OCI-LY7 (cell line): ENCODE results near the gene ATP8B4. TPM values are rescaled to one million over a fixed set of nuclear protein-coding genes. Genes with fewer than 3 reads are reported as not detected.
"Not testable (repeated sequence)": the region's sequence is repeated elsewhere in the genome, so short reads cannot be mapped to it uniquely, and the experiment has no call there.

Source experiments
- BruUV-seq: library from RNA; stranded (reverse); fragments of 400-500 nt; replicated peaks from 2 replicates; lab custom pipeline; 2021; lab: Mats Ljungman, UMichigan
- CTCF ChIA-PET: fragments of 300-600 bp; sonication (Branson Sonifier 250); formaldehyde crosslinking; loops from one replicate; lab custom pipeline; 2022; ENCODE audit warnings: antibody characterized with exemption; ENCODE audit not compliant: unreplicated experiment; lab: Charles Lee
- POLR2A ChIA-PET: fragments of 300-600 bp; sonication (Branson Sonifier 250); formaldehyde crosslinking; loops from one replicate; lab custom pipeline; 2022; ENCODE audit warnings: antibody characterized with exemption; lab: Charles Lee
- DNase-seq: peaks from one replicate; pipeline ENCODE4 v3.0.0-alpha.2; 2015; ENCODE audit warnings: low spot score
- H2AFZ ChIP-seq: fragments of 200-600 bp; sonication (generic), shearing (Covaris generic); 2 replicates; pipeline ENCODE4 v1.6.1; 2014; ENCODE audit warnings: mild to moderate bottlenecking, antibody characterized with exemption, low read length, moderate library complexity
- H3K27ac ChIP-seq: fragments of 200-600 bp; sonication (generic); 2 replicates; pipeline ENCODE4 v1.5.1; 2014; ENCODE audit warnings: mixed run types, low read depth, mild to moderate bottlenecking, moderate library complexity, low read length, inconsistent platforms; ENCODE audit not compliant: poor library complexity, severe bottlenecking
- H3K36me3 ChIP-seq: fragments of 200-600 bp; sonication (generic); 2 replicates; pipeline ENCODE4 v1.6.1; 2014; ENCODE audit warnings: mild to moderate bottlenecking, antibody characterized with exemption, low read length, moderate library complexity, mixed read lengths; ENCODE audit not compliant: insufficient read depth
- H3K4me1 ChIP-seq: fragments of 200-600 bp; sonication (generic); 2 replicates; pipeline ENCODE4 v1.5.1; 2014; ENCODE audit warnings: mild to moderate bottlenecking, low read length; ENCODE audit not compliant: insufficient read depth, poor library complexity, severe bottlenecking
- H3K4me2 ChIP-seq: fragments of 200-600 bp; sonication (generic); 2 replicates; pipeline ENCODE4 v1.6.1; 2014; ENCODE audit warnings: mild to moderate bottlenecking, low read length
- H3K4me3 ChIP-seq: fragments of 200-600 bp; sonication (generic); 2 replicates; pipeline ENCODE4 v1.5.1; 2014; ENCODE audit warnings: mild to moderate bottlenecking, low read depth, low read length; ENCODE audit not compliant: poor library complexity, severe bottlenecking
- H3K79me2 ChIP-seq: fragments of 200-600 bp; sonication (generic); 2 replicates; pipeline ENCODE4 v1.6.1; 2016; ENCODE audit warnings: low read depth, mild to moderate bottlenecking, low read length, moderate library complexity, mixed read lengths; ENCODE audit not compliant: insufficient read depth
- H3K9me2 ChIP-seq: fragments of 200-600 bp; sonication (generic); 2 replicates; pipeline ENCODE4 v1.6.1; 2016; ENCODE audit warnings: mild to moderate bottlenecking, low read length, mixed read lengths; ENCODE audit not compliant: insufficient read depth
- H3K9me3 ChIP-seq: fragments of 200-600 bp; sonication (generic); 2 replicates; pipeline ENCODE4 v1.6.1; 2014; ENCODE audit warnings: mild to moderate bottlenecking, mixed run types, low read length, mixed read lengths
- H4K20me1 ChIP-seq: fragments of 200-600 bp; sonication (generic); 2 replicates; pipeline ENCODE4 v1.6.1; 2014; ENCODE audit warnings: mild to moderate bottlenecking, antibody characterized with exemption, low read length, moderate library complexity, mixed read lengths; ENCODE audit not compliant: insufficient read depth
- EZH2phosphoT487 ChIP-seq: fragments of 200-600 bp; sonication (generic); IDR thresholded peaks from 2 replicates; pipeline ENCODE4 v1.6.1; 2018; ENCODE audit warnings: low read depth, borderline replicate concordance, mild to moderate bottlenecking, mixed run types, antibody characterized with exemption, low read length, moderate library complexity, mixed read lengths
- intact Hi-C: fragments of 100-400 bp; cut with micrococcal nuclease; formaldehyde crosslinking; loops from one replicate; pipeline ENCODE4 v1.10.0; 2022; ENCODE audit not compliant: unreplicated experiment
- total RNA-seq, 2 experiments: library from RNA; depleted of rRNA in 1 of 2; stranded (reverse); fragments of >200 nt in 1 of 2; shearing (Covaris generic) in 1 of 2; gene quantifications; 2 replicates each; pipeline ENCODE4 v1.2.3, GENCODE V29; 2014 to 2022
- TF ChIP-seq, protein P1 (sequence below): fragments of 200-600 bp; sonication (generic); conservative IDR thresholded peaks from 2 replicates; pipeline ENCODE4 v1.5.1; 2014; ENCODE audit warnings: mild to moderate bottlenecking, antibody characterized with exemption, low read length, moderate library complexity, mixed read lengths

The ATP8B4 gene
- total RNA-seq, 2 experiments from 2014 or later = not detected

DNA sequence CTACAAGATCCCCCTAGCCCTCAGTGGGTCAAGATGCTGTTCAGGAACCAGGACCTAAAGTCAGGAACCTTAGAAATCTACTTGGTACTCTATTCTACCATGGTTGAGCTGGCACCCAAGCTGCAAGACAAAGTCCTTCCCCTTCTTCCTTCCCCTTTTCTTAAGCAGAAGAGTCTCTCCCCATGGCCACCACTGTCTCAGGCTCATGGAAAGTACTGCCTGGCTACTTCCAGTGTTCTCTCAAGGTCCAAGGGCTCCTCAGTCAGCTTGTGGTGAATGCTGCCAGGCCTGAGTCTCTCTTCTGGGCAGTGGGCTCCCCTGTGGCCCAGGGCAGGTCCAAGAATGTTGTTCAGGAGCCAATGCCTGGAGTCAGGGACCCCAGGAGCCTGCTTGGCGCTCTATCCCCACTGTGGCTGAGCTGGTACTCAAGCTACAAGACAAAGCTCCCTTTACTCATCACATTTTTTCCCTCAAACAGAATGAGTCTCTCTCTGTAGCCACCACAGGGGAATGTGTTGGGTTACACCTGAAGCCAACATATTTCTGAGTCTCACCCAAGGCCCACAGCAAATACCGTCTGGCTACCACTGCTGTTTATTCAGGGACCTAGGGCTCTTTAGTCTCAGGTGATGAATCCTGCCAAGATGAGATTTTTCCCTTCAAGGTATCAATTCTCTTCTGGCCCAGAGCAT is 44.8 kb upstream of the ATP8B4 start:
- Histone ChIP-seq H2AFZ (no peak overlapping the region), H3K9me2 (no peaks in the 10 kb centered on the region), H3K27ac (no peak overlapping the region), H4K20me1 (no peaks in the 10 kb centered on the region), H3K36me3 (no peaks in the 10 kb centered on the region), H3K9me3 (no peaks in the 10 kb centered on the region), H3K79me2 (no peaks in the 10 kb centered on the region), H3K4me3 (no peak overlapping the region), H3K4me1 (no peaks in the 10 kb centered on the region), H3K4me2 (no peak overlapping the region)
- DNase-seq = no peak
- intact Hi-C loops = no loop called here
- ChIA-PET POLR2A (no interaction called here), CTCF (no interaction called here)
- no TSS peak for BruUV-seq
- TF ChIP-seq EZH2phosphoT487 = no peak
- TF ChIP-seq, protein P1, sequence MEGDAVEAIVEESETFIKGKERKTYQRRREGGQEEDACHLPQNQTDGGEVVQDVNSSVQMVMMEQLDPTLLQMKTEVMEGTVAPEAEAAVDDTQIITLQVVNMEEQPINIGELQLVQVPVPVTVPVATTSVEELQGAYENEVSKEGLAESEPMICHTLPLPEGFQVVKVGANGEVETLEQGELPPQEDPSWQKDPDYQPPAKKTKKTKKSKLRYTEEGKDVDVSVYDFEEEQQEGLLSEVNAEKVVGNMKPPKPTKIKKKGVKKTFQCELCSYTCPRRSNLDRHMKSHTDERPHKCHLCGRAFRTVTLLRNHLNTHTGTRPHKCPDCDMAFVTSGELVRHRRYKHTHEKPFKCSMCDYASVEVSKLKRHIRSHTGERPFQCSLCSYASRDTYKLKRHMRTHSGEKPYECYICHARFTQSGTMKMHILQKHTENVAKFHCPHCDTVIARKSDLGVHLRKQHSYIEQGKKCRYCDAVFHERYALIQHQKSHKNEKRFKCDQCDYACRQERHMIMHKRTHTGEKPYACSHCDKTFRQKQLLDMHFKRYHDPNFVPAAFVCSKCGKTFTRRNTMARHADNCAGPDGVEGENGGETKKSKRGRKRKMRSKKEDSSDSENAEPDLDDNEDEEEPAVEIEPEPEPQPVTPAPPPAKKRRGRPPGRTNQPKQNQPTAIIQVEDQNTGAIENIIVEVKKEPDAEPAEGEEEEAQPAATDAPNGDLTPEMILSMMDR = no peak

DNA sequence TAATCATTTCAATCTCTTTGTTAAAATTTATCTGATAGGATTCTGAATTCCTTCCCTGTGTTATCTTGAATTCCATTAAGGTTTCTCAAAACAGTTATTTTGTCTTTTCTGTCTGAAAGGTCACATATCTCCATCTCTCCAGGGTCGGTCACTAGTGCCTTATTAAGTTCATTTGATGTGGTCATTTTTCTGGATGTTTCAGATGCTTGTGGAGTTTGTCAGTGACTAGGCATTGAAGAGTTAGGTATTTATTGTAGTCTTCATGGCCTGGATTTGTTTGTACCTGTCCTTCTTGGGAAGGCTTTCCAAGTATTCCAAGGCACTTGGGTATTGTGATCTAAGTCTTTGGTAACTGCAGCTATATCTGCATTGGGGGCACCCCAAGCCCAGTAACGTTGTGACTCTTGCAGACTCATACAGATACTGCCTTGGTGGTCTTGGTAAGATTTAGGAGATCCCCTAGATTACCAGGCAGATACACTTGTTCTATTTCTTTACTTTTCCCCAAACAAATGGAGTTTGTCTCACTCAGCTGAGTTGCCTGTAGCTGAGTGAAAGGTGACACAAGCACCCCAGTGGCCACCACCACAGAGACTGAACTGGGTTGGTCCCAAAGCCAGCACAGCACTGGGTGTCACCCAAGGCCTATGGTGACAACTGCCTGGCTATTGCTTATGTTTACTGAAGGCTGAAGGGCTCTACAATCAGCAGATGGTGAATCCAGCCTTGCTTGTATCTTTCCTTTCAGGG is 44.1 kb upstream of the ATP8B4 start:
- no peak for DNase-seq
- Histone ChIP-seq H3K27ac (no peak overlapping the region), H3K4me3 (no peak overlapping the region), H3K9me2 (no peaks in the 10 kb centered on the region), H3K79me2 (no peaks in the 10 kb centered on the region), H2AFZ (no peak overlapping the region), H3K4me1 (no peaks in the 10 kb centered on the region), H3K36me3 (no peaks in the 10 kb centered on the region), H3K4me2 (no peak overlapping the region), H4K20me1 (no peaks in the 10 kb centered on the region), H3K9me3 (no peaks in the 10 kb centered on the region)
- CTCF ChIA-PET = no interaction called here
- POLR2A ChIA-PET = no interaction called here
- intact Hi-C loops = no loop called here
- TF ChIP-seq, protein P1 = no peak
- TF ChIP-seq EZH2phosphoT487 = no peak
- no TSS peak for BruUV-seq

DNA sequence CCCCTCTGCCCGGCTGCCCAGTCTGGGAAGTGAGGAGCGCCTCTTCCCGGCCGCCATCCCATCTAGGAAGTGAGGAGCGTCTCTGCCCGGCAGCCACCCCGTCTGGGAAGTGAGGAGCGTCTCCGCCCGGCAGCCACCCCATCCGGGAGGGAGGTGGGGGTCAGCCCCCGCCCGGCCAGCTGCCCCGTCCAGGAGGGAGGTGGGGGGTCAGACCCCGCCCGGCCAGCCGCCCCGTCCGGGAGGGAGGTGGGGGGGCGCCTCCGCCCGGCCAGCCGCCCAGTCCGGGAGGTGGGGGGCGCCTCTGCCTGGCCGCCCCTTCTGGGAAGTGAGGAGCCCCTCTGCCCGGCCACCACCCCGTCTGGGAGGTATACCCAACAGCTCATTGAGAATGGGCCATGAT is 39.2 kb upstream of the ATP8B4 start:
- H3K27ac ChIP-seq, H3K4me3 ChIP-seq, H3K9me2 ChIP-seq, H3K4me2 ChIP-seq, POLR2A ChIA-PET, H3K9me3 ChIP-seq, intact Hi-C loops, H3K79me2 ChIP-seq, H3K36me3 ChIP-seq, H4K20me1 ChIP-seq, H3K4me1 ChIP-seq, H2AFZ ChIP-seq, BruUV-seq, CTCF ChIA-PET, DNase-seq: not testable (repeated sequence)
